ENCODE results near the gene MRPL40. TPM values are rescaled to one million over a fixed set of nuclear protein-coding genes. Genes with fewer than 3 reads are reported as not detected.

Gene MRPL40
- total and polyA plus RNA-seq, 2 of the 13 experiments (the other 11 are each of a cell fraction or from before 2014, with no cell fraction given), result 42.7 to 79.7 TPM

DNA sequence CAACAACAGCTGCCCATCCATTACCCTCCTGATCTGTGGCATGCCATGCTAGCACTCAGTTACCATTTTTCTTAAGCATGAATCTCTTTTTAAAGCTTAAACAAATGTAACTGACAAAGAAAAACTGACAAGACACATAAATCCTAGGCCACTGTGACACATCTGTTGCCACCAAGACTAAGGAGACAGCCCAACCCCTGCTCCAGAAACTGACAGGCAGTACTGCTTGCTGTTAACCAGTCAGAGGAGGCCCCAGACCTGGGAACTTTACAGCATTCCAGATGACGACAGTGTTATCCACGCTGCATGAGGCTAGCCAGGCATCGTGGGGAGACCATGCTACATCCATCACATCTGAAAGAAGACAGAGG lies 34.6 kb upstream of the MRPL40 start:
- in situ Hi-C loops (cut with HindIII; ENCODE audit: extremely low pct_ligation_motif_present, low pct_unique_long_range_greater_than_20kb) (no loop called here), intact Hi-C loops (cut with micrococcal nuclease; ENCODE audit: unreplicated experiment) (no loop called here)
- no peaks in the 10 kb centered on the region for H3K79me2 ChIP-seq (ENCODE audit: insufficient read depth, low read length)
- H3K4me1 ChIP-seq (ENCODE audit: insufficient read depth, low read length), result no peaks in the 10 kb centered on the region
- DNase-seq (ENCODE audit: low spot score) (no peak), ATAC-seq (no peak), FAIRE-seq (no peak)
- H3K4me3 ChIP-seq (replicated peaks in 1 of 3; ENCODE audit: insufficient read depth in 1 of 3, low read depth in 2 of 3, low read length in 3 of 3), result no peak overlapping the region
- no peaks in the 10 kb centered on the region for H3K9me3 ChIP-seq (ENCODE audit: low read length)
- ChIA-PET POLR2A (no interaction called here), CTCF (ENCODE audit: low intra/inter-chr PET ratio, low total read pairs) (no interaction called here)
- no peak overlapping the region for H2AFZ ChIP-seq (ENCODE audit: low read length)
- no peak overlapping the region for H3K9ac ChIP-seq (ENCODE audit: insufficient read depth, low read depth, low read length)
- TF ChIP-seq, protein P1, sequence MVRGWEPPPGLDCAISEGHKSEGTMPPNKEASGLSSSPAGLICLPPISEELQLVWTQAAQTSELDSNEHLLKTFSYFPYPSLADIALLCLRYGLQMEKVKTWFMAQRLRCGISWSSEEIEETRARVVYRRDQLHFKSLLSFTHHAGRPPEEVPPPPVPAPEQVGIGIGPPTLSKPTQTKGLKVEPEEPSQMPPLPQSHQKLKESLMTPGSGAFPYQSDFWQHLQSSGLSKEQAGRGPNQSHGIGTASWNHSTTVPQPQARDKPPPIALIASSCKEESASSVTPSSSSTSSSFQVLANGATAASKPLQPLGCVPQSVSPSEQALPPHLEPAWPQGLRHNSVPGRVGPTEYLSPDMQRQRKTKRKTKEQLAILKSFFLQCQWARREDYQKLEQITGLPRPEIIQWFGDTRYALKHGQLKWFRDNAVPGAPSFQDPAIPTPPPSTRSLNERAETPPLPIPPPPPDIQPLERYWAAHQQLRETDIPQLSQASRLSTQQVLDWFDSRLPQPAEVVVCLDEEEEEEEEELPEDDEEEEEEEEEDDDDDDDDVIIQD (CRISPR knock-in tag; IDR thresholded peaks at IDR 0.05; ENCODE audit: low read depth), result no peak
- TF ChIP-seq TEAD3 (CRISPR knock-in tag; optimal IDR thresholded peaks at IDR 0.05; ENCODE audit: borderline replicate concordance) (no peak), ZNF775 (CRISPR knock-in tag; IDR thresholded peaks at IDR 0.05; ENCODE audit: borderline replicate concordance) (no peak), RARA (CRISPR knock-in tag; IDR thresholded peaks at IDR 0.05) (no peak), ZNF34 (CRISPR knock-in tag; IDR thresholded peaks at IDR 0.05; ENCODE audit: borderline replicate concordance) (no peak)
- TF ChIP-seq, protein P2, sequence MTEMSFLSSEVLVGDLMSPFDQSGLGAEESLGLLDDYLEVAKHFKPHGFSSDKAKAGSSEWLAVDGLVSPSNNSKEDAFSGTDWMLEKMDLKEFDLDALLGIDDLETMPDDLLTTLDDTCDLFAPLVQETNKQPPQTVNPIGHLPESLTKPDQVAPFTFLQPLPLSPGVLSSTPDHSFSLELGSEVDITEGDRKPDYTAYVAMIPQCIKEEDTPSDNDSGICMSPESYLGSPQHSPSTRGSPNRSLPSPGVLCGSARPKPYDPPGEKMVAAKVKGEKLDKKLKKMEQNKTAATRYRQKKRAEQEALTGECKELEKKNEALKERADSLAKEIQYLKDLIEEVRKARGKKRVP (CRISPR knock-in tag; IDR thresholded peaks at IDR 0.05), result no peak
- H3K4me2 ChIP-seq (ENCODE audit: low read depth, low read length), result no peak overlapping the region
- no TSS peak for BruUV-seq (replicated peaks)
- H3K36me3 ChIP-seq (replicated peaks in 1 of 2; ENCODE audit: control insufficient read depth in 1 of 2, insufficient read depth in 2 of 2, low read length in 2 of 2), result peaks cover 30 to 75% of the 10 kb centered on the region in 2 experiments; a peak in 4 of 5 replicates
- no peak overlapping the region for H3K27ac ChIP-seq (ENCODE audit: extremely low read length, insufficient read depth, low read length)
- no peaks in the 10 kb centered on the region for H3K27me3 ChIP-seq (ENCODE audit: control insufficient read depth in 1 of 2, insufficient read depth in 2 of 2, low read length in 2 of 2)
- 100% methylated on average over 3 of the region's 3 CpGs for WGBS (ENCODE audit: low lambda C conversion rate)
- H4K20me1 ChIP-seq (ENCODE audit: insufficient read depth, low read length), result no peaks in the 10 kb centered on the region

DNA sequence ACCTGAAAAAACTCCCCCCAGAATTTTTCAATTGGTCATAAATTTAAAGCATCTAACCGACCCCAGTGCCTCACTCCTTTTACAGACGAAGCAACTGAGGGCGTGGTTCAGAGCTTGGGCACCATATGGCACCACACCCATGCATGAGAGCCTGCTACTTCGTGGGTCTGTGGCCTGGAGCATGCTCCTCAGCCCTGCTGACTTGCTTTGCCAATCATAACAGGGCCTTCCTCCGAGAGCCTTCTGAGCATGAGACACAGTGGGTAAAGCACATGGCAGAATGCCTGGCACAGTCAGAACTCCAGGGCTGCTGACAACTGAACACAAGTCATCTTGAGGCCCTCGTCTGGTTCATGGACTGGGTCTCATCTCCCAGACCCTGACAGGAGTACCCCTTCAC lies 34.1 kb upstream of the MRPL40 start:
- H3K4me2 ChIP-seq (ENCODE audit: low read depth, low read length), result no peak overlapping the region
- 76% methylated on average over 6 of the region's 6 CpGs for WGBS (ENCODE audit: low lambda C conversion rate)
- ChIA-PET CTCF (ENCODE audit: low intra/inter-chr PET ratio, low total read pairs) (no interaction called here), POLR2A (no interaction called here)
- no peak overlapping the region for H3K27ac ChIP-seq (ENCODE audit: extremely low read length, insufficient read depth, low read length)
- no peaks in the 10 kb centered on the region for H3K4me1 ChIP-seq (ENCODE audit: insufficient read depth, low read length)
- no peaks in the 10 kb centered on the region for H3K27me3 ChIP-seq (ENCODE audit: control insufficient read depth in 1 of 2, insufficient read depth in 2 of 2, low read length in 2 of 2)
- in situ Hi-C loops (cut with HindIII; ENCODE audit: extremely low pct_ligation_motif_present, low pct_unique_long_range_greater_than_20kb), result no loop called here
- intact Hi-C loops (cut with micrococcal nuclease; ENCODE audit: unreplicated experiment), result no loop called here
- no peak for ATAC-seq
- H2AFZ ChIP-seq (ENCODE audit: low read length), result no peak overlapping the region
- no peak for DNase-seq (ENCODE audit: low spot score)
- no peaks in the 10 kb centered on the region for H3K9me3 ChIP-seq (ENCODE audit: low read length)
- no peak overlapping the region for H3K4me3 ChIP-seq (replicated peaks in 1 of 3; ENCODE audit: insufficient read depth in 1 of 3, low read depth in 2 of 3, low read length in 3 of 3)
- BruUV-seq (replicated peaks), result no TSS peak
- FAIRE-seq, result no peak
- no peak overlapping the region for H3K9ac ChIP-seq (ENCODE audit: insufficient read depth, low read depth, low read length)
- no peaks in the 10 kb centered on the region for H4K20me1 ChIP-seq (ENCODE audit: insufficient read depth, low read length)
- H3K36me3 ChIP-seq (replicated peaks in 1 of 2; ENCODE audit: control insufficient read depth in 1 of 2, insufficient read depth in 2 of 2, low read length in 2 of 2), result peaks cover 27 to 72% of the 10 kb centered on the region in 2 experiments; a peak in 4 of 5 replicates
- no peaks in the 10 kb centered on the region for H3K79me2 ChIP-seq (ENCODE audit: insufficient read depth, low read length)
- TF ChIP-seq FOXK1 (CRISPR knock-in tag; IDR thresholded peaks at IDR 0.05; ENCODE audit: borderline replicate concordance, low read depth) (no peak), KLF16 (CRISPR knock-in tag; IDR thresholded peaks at IDR 0.05) (no peak), ZNF713 (CRISPR knock-in tag; IDR thresholded peaks at IDR 0.05) (no peak), ZNF12 (CRISPR knock-in tag; IDR thresholded peaks at IDR 0.05) (no peak)
- TF ChIP-seq, protein P3, sequence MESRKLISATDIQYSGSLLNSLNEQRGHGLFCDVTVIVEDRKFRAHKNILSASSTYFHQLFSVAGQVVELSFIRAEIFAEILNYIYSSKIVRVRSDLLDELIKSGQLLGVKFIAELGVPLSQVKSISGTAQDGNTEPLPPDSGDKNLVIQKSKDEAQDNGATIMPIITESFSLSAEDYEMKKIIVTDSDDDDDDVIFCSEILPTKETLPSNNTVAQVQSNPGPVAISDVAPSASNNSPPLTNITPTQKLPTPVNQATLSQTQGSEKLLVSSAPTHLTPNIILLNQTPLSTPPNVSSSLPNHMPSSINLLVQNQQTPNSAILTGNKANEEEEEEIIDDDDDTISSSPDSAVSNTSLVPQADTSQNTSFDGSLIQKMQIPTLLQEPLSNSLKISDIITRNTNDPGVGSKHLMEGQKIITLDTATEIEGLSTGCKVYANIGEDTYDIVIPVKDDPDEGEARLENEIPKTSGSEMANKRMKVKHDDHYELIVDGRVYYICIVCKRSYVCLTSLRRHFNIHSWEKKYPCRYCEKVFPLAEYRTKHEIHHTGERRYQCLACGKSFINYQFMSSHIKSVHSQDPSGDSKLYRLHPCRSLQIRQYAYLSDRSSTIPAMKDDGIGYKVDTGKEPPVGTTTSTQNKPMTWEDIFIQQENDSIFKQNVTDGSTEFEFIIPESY (CRISPR knock-in tag; IDR thresholded peaks at IDR 0.05), result no peak
- TF ChIP-seq, protein P4, sequence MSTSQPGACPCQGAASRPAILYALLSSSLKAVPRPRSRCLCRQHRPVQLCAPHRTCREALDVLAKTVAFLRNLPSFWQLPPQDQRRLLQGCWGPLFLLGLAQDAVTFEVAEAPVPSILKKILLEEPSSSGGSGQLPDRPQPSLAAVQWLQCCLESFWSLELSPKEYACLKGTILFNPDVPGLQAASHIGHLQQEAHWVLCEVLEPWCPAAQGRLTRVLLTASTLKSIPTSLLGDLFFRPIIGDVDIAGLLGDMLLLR (CRISPR knock-in tag; IDR thresholded peaks at IDR 0.05), result no peak
